DOHH2 (cell line): ENCODE measurements around the gene SLC22A15.

Source experiments
- H3F3A ChIP-seq: fragments of 200-600 bp; sonication (generic), shearing (Covaris generic); 2 replicates; pipeline ENCODE4 v1.6.0; 2016; ENCODE audit warnings: antibody characterized with exemption, mild to moderate bottlenecking; ENCODE audit not compliant: control insufficient read depth, insufficient read depth
- H3K27ac ChIP-seq: fragments of 200-600 bp; sonication (generic); 2 replicates; pipeline ENCODE4 v1.5.1; 2014; ENCODE audit warnings: low read depth, mild to moderate bottlenecking, low read length, moderate library complexity
- H3K27me3 ChIP-seq: fragments of 200-600 bp; sonication (generic); 2 replicates; pipeline ENCODE4 v1.6.1; 2014; ENCODE audit warnings: mild to moderate bottlenecking, low read length, mixed read lengths; ENCODE audit not compliant: control insufficient read depth
- H3K36me3 ChIP-seq: fragments of 200-600 bp; sonication (generic); 2 replicates; pipeline ENCODE4 v1.6.1; 2014; ENCODE audit warnings: mild to moderate bottlenecking, low read length, moderate library complexity, mixed read lengths; ENCODE audit not compliant: control insufficient read depth
- H3K4me1 ChIP-seq: fragments of 200-600 bp; sonication (generic); 2 replicates; pipeline ENCODE4 v1.6.1; 2014; ENCODE audit warnings: mild to moderate bottlenecking, low read length, mixed read lengths; ENCODE audit not compliant: control insufficient read depth
- H3K4me2 ChIP-seq: fragments of 200-600 bp; sonication (generic); 2 replicates; pipeline ENCODE4 v1.6.0; 2014; ENCODE audit warnings: mild to moderate bottlenecking, low read length, moderate library complexity
- H3K4me3 ChIP-seq: fragments of 200-600 bp; sonication (generic); 2 replicates; pipeline ENCODE4 v1.5.1; 2014; ENCODE audit warnings: mild to moderate bottlenecking, low read length, mixed read lengths
- H3K79me2 ChIP-seq: fragments of 200-600 bp; sonication (generic); 2 replicates; pipeline ENCODE4 v1.6.1; 2014; ENCODE audit warnings: mild to moderate bottlenecking, low read length, mixed read lengths; ENCODE audit not compliant: control insufficient read depth
- H3K9me2 ChIP-seq: fragments of 200-600 bp; sonication (generic); replicated peaks from 2 replicates; pipeline ENCODE4 v1.6.1; 2014; ENCODE audit warnings: mild to moderate bottlenecking, low read length, mixed read lengths; ENCODE audit not compliant: control insufficient read depth
- H3K9me3 ChIP-seq: fragments of 200-600 bp; sonication (generic); 2 replicates; pipeline ENCODE4 v1.6.1; 2014; ENCODE audit warnings: antibody characterized with exemption, low read length, mixed read lengths; ENCODE audit not compliant: control insufficient read depth, insufficient read depth
- H4K20me1 ChIP-seq: fragments of 200-600 bp; sonication (generic); 2 replicates; pipeline ENCODE4 v1.6.0; 2014; ENCODE audit warnings: low read depth, mild to moderate bottlenecking, antibody characterized with exemption, low read length, moderate library complexity; ENCODE audit not compliant: control insufficient read depth, insufficient read depth
- EZH2phosphoT487 ChIP-seq: fragments of 200-600 bp; sonication (generic); IDR thresholded peaks from 2 replicates; pipeline ENCODE4 v1.6.1; 2017; ENCODE audit warnings: borderline replicate concordance, mild to moderate bottlenecking, antibody characterized with exemption, low read length, moderate library complexity, mixed read lengths
- TF ChIP-seq, protein P1 (sequence below): fragments of 200-600 bp; sonication (generic); IDR thresholded peaks from one replicate; pipeline ENCODE4 v1.5.1; 2014; ENCODE audit warnings: antibody characterized with exemption, mild to moderate bottlenecking, low read depth, low read length; ENCODE audit not compliant: poor library complexity, severe bottlenecking

SLC22A15 gene

DNA sequence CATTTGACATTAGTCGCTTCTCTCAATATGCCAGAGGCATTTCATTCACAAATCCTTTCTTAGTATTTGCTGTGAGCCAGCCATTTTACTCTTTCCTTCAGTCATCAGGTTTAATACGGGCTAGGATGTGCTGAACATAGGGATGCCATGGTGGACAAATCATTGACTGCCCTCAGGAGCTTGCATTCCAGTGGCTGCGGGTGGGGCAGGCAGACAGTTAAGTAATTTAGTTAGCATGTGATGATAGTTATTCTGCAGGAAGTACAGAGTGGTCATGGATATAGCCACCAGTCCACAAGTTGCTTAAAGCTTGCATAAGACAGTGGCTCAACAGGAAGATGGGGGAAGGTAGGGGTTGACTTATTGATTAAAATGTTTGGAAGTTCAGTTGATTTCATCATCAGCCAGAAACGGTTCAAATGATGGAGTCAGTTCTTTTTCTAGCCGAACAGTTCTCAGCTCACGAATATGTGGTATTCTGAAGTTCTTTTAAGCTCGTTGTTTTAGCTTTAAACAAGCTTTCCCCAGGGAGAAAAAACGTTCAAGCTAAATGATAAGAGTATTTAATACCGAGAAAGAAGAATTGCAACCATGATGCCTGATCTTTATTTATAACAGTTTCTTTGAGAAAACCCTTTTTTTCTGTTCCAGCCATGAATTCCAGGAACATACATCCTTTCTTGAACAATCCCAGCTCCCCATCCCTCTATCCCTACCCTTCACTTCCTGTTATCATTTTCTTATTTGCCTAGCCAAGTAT lies 1.4 kb downstream of the SLC22A15 start:
- H3F3A ChIP-seq, result no peaks in the 10 kb centered on the region
- H3K27me3 ChIP-seq, result peaks cover 43% of the 10 kb centered on the region
- H3K9me2 ChIP-seq, result no peaks in the 10 kb centered on the region
- H3K4me1 ChIP-seq, result peaks cover 3% of the 10 kb centered on the region; the same call in 1 of the 2 replicates
- H4K20me1 ChIP-seq, result no peaks in the 10 kb centered on the region
- no peaks in the 10 kb centered on the region for H3K9me3 ChIP-seq
- H3K27ac ChIP-seq, result no peak overlapping the region
- no peak for TF ChIP-seq EZH2phosphoT487
- TF ChIP-seq, protein P1, sequence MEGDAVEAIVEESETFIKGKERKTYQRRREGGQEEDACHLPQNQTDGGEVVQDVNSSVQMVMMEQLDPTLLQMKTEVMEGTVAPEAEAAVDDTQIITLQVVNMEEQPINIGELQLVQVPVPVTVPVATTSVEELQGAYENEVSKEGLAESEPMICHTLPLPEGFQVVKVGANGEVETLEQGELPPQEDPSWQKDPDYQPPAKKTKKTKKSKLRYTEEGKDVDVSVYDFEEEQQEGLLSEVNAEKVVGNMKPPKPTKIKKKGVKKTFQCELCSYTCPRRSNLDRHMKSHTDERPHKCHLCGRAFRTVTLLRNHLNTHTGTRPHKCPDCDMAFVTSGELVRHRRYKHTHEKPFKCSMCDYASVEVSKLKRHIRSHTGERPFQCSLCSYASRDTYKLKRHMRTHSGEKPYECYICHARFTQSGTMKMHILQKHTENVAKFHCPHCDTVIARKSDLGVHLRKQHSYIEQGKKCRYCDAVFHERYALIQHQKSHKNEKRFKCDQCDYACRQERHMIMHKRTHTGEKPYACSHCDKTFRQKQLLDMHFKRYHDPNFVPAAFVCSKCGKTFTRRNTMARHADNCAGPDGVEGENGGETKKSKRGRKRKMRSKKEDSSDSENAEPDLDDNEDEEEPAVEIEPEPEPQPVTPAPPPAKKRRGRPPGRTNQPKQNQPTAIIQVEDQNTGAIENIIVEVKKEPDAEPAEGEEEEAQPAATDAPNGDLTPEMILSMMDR, result no peak
- H3K4me2 ChIP-seq, result no peak overlapping the region
- H3K4me3 ChIP-seq, result no peak overlapping the region
- H3K36me3 ChIP-seq, result no peaks in the 10 kb centered on the region
- no peaks in the 10 kb centered on the region for H3K79me2 ChIP-seq

DNA sequence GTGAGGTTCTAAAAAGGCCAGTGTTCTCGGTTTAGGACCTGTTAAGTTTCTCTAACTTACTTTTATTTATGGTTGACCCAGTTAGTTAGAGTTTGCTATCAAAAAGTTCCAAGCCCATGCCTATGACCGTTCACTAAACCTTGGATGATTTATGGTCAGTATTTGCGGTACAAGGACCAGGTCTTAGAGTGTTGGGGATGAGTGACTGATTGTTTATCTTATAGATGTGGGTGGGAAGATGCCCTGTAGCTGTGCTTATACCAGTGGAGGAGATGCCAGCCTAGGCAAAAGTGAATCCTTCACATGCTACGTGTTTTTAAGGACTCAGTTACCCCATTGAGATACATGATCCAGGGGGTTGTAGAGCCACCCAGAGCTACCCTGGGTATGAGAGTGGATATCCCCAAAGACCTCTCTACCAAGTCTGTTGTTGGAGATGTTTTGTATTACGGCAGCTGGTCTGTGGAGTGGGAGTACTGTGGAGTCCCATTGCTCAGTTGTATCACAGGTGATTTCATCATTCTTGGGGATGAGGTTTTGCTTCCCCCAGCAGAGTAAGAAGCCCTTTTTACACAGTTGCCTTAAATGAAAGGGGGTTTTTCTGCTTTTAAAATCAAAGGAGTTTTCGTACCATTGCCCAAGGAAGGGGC lies 2.1 kb downstream of the SLC22A15 start:
- Histone ChIP-seq H3K27me3 (peaks cover 43% of the 10 kb centered on the region), H3F3A (no peaks in the 10 kb centered on the region), H3K4me2 (no peak overlapping the region), H3K9me3 (no peaks in the 10 kb centered on the region), H3K27ac (no peak overlapping the region), H3K4me1 (peaks cover 3% of the 10 kb centered on the region; the same call in 1 of the 2 replicates), H3K4me3 (no peak overlapping the region), H4K20me1 (no peaks in the 10 kb centered on the region), H3K79me2 (no peaks in the 10 kb centered on the region), H3K36me3 (no peaks in the 10 kb centered on the region), H3K9me2 (no peaks in the 10 kb centered on the region)
- TF ChIP-seq, protein P1, result no peak
- no peak for TF ChIP-seq EZH2phosphoT487

- Histone ChIP-seq H3K27ac (no peak overlapping the region), H3K36me3 (no peaks in the 10 kb centered on the region), H3K4me1 (peaks cover 3% of the 10 kb centered on the region; the same call in 1 of the 2 replicates), H3K9me3 (no peaks in the 10 kb centered on the region), H4K20me1 (no peaks in the 10 kb centered on the region), H3K4me2 (no peak overlapping the region), H3K9me2 (no peaks in the 10 kb centered on the region), H3K4me3 (no peak overlapping the region), H3F3A (no peaks in the 10 kb centered on the region), H3K27me3 (peaks cover 43% of the 10 kb centered on the region), H3K79me2 (no peaks in the 10 kb centered on the region)
- TF ChIP-seq EZH2phosphoT487, result no peak
- TF ChIP-seq, protein P1, result no peak
Observed at GRCh38 chr1:115980156-115980555, 3.8 kb downstream of the SLC22A15 start.
